Neural progenitor cell (in vitro differentiated cells): ENCODE results near the gene ITGA1.

Experiments
- EZH2phosphoT487 ChIP-seq: fragments of 200-600 bp; sonication (generic); IDR thresholded peaks from 2 replicates; pipeline ENCODE4 v1.6.1; 2017; ENCODE audit warnings: antibody characterized with exemption
- TF ChIP-seq, protein P1 (sequence below): fragments of 200-600 bp; sonication (generic); IDR thresholded peaks from 2 replicates; pipeline ENCODE4 v1.5.1; 2017; ENCODE audit warnings: antibody characterized with exemption, mild to moderate bottlenecking

- TF ChIP-seq, protein P1, sequence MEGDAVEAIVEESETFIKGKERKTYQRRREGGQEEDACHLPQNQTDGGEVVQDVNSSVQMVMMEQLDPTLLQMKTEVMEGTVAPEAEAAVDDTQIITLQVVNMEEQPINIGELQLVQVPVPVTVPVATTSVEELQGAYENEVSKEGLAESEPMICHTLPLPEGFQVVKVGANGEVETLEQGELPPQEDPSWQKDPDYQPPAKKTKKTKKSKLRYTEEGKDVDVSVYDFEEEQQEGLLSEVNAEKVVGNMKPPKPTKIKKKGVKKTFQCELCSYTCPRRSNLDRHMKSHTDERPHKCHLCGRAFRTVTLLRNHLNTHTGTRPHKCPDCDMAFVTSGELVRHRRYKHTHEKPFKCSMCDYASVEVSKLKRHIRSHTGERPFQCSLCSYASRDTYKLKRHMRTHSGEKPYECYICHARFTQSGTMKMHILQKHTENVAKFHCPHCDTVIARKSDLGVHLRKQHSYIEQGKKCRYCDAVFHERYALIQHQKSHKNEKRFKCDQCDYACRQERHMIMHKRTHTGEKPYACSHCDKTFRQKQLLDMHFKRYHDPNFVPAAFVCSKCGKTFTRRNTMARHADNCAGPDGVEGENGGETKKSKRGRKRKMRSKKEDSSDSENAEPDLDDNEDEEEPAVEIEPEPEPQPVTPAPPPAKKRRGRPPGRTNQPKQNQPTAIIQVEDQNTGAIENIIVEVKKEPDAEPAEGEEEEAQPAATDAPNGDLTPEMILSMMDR = no peak
- TF ChIP-seq EZH2phosphoT487 = no peak
Observed at GRCh38 chr5:52854301-52854700, 66.6 kb downstream of the ITGA1 start.
